B cell (primary cell): ENCODE results near the gene FAM200B. TPM values are rescaled to one million over a fixed set of nuclear protein-coding genes. Genes with fewer than 3 reads are reported as not detected.

Experiments
- ATAC-seq: fragments of 200-7000 bp; cut with Tn5 transposase; one replicate; pipeline ENCODE4 v1.10.0; 2021; ENCODE audit warnings: low read depth, mild to moderate bottlenecking, moderate number of reproducible peaks, moderate library complexity
- CTCF ChIA-PET: fragments of 350-600 bp; sonication (Branson Sonifier 250); formaldehyde crosslinking; loops from one replicate; lab custom pipeline; 2021; ENCODE audit warnings: antibody characterized with exemption, inconsistent platforms; lab: Charles Lee
- POLR2A ChIA-PET: fragments of 350-600 bp; sonication (Branson Sonifier 250); formaldehyde crosslinking; loops from one replicate; lab custom pipeline; 2021; ENCODE audit warnings: antibody characterized with exemption; lab: Charles Lee
- DNase-seq: peaks from one replicate; pipeline ENCODE4 v3.0.0; 2013
- H2AFZ ChIP-seq: 2 replicates; pipeline ENCODE4 v1.6.1; 2012; ENCODE audit warnings: mild to moderate bottlenecking, low read depth, low read length; ENCODE audit not compliant: insufficient read depth, poor library complexity, severe bottlenecking
- H3K27ac ChIP-seq, 2 donors: 1 replicate in 1 of 2; 2 replicates in 1 of 2; pipeline ENCODE4 v1.5.1; 2012 to 2013; ENCODE audit warnings: low read length in 2 of 2, mild to moderate bottlenecking in 2 of 2, moderate library complexity in 1 of 2
- H3K27me3 ChIP-seq, 4 experiments: fragments of 200-600 bp in 1 of 4; sonication (generic) in 1 of 4; replicated peaks in 1 of 4; 1 replicate in 2 of 4; 2 replicates in 2 of 4; pipeline versions ENCODE4 v1.6.1 to v1.7.0; 2013 to 2016; ENCODE audit warnings: low read length in 3 of 4, mild to moderate bottlenecking in 2 of 4, mixed read lengths in 1 of 4, moderate library complexity in 1 of 4; ENCODE audit not compliant: insufficient read depth in 4 of 4, control insufficient read depth in 3 of 4; ENCODE audit errors: control extremely low read depth in 1 of 4
- H3K36me3 ChIP-seq, 2 experiments: replicated peaks in 1 of 2; 1 replicate in 1 of 2; 2 replicates in 1 of 2; pipeline versions ENCODE4 v1.6.1 to v1.7.1; 2013; ENCODE audit warnings: low read length in 1 of 2; ENCODE audit not compliant: insufficient read depth in 2 of 2, control insufficient read depth in 1 of 2; ENCODE audit errors: control extremely low read depth in 1 of 2, extremely low read depth in 1 of 2
- H3K4me1 ChIP-seq, 2 donors: fragments of 200-600 bp in 1 of 2; sonication (generic) in 1 of 2; 1 replicate in 1 of 2; 2 replicates in 1 of 2; pipeline versions ENCODE4 v1.5.1 to v1.6.1; 2013 to 2017; ENCODE audit warnings: low read length in 2 of 2; ENCODE audit not compliant: control insufficient read depth in 2 of 2, insufficient read depth in 2 of 2
- H3K4me2 ChIP-seq: replicated peaks from 2 replicates; pipeline ENCODE3; 2012; ENCODE audit warnings: mild to moderate bottlenecking, low read depth, low read length; ENCODE audit not compliant: poor library complexity, severe bottlenecking
- H3K4me3 ChIP-seq, 5 experiments: fragments of 200-600 bp in 1 of 5; sonication (generic) in 1 of 5; 1 replicate in 3 of 5; 2 replicates in 2 of 5; pipeline versions ENCODE4 v1.5.1 to v1.7.0; 2011 to 2016; ENCODE audit warnings: low read length in 4 of 5, mild to moderate bottlenecking in 4 of 5, low read depth in 2 of 5, control low read depth in 1 of 5, moderate library complexity in 1 of 5; ENCODE audit not compliant: insufficient read depth in 1 of 5; ENCODE audit errors: control extremely low read depth in 1 of 5, extremely low read depth in 1 of 5
- H3K79me2 ChIP-seq: fragments of 200-600 bp; sonication (generic); one replicate; pipeline ENCODE4 v1.6.0; 2016; ENCODE audit warnings: low read length; ENCODE audit not compliant: control insufficient read depth, insufficient read depth
- H3K9ac ChIP-seq: fragments of 200-600 bp; sonication (generic); 2 replicates; pipeline ENCODE4 v1.6.1; 2017; ENCODE audit warnings: mild to moderate bottlenecking, low read length, moderate library complexity
- H3K9me3 ChIP-seq, 3 donors: one replicate each; pipeline versions ENCODE4 v1.6.1 to v1.7.1; 2013; ENCODE audit warnings: low read length in 2 of 3; ENCODE audit not compliant: control insufficient read depth in 2 of 3, insufficient read depth in 1 of 3; ENCODE audit errors: control extremely low read depth in 1 of 3
- H4K20me1 ChIP-seq: 2 replicates; pipeline ENCODE4 v1.6.0; 2012; ENCODE audit warnings: mild to moderate bottlenecking, low read length; ENCODE audit not compliant: insufficient read depth, control insufficient read depth, poor library complexity, severe bottlenecking
- H3K27ac Mint-ChIP-seq: one replicate; pipeline ENCODE4 v1.8.0; 2021; ENCODE audit warnings: mixed read lengths
- H3K27me3 Mint-ChIP-seq: one replicate; pipeline ENCODE4 v1.8.0; 2021; ENCODE audit warnings: mixed read lengths
- H3K4me1 Mint-ChIP-seq: one replicate; pipeline ENCODE4 v1.8.0; 2021; ENCODE audit warnings: mixed read lengths
- H3K4me3 Mint-ChIP-seq: one replicate; pipeline ENCODE4 v1.8.0; 2021; ENCODE audit warnings: mixed read lengths
- H3K9me3 Mint-ChIP-seq: one replicate; pipeline ENCODE4 v1.8.0; 2022; ENCODE audit warnings: mixed read lengths; ENCODE audit not compliant: insufficient read depth
- EZH2 ChIP-seq: IDR thresholded peaks from 2 replicates; pipeline ENCODE4 v1.6.1; 2012; ENCODE audit warnings: borderline replicate concordance, low read depth, mild to moderate bottlenecking, moderate library complexity, low read length; ENCODE audit not compliant: insufficient read depth, poor library complexity, severe bottlenecking
- WGBS: methylation state at CpG from one replicate; pipeline ENCODE4 v1.1.5; 2013; ENCODE audit warnings: missing lambda C conversion rate; ENCODE audit not compliant: insufficient coverage; 5-methylcytosine and 5-hydroxymethylcytosine counted together
- intact Hi-C: fragments of 100-400 bp; cut with micrococcal nuclease; formaldehyde crosslinking; loops from one replicate; pipeline ENCODE4 v1.10.0; 2022
- polyA plus RNA-seq: library from polyadenylated mRNA; depleted of rRNA; stranded (reverse); fragments of >200 nt; gene quantifications from 2 replicates; pipeline ENCODE4 v1.2.3, GENCODE V29; 2012
- total RNA-seq, 2 donors: library from RNA; stranded (reverse); fragments of 120-200 nt in 1 of 2; gene quantifications; 1 replicate in 1 of 2; 2 replicates in 1 of 2; pipeline versions ENCODE4 v1.2.3 to v1.2.4, GENCODE V29; 2013 to 2022
- TF ChIP-seq, protein P1 (sequence below): fragments of 200-600 bp; IDR thresholded peaks from one replicate; pipeline ENCODE4 v1.8.0; 2022; ENCODE audit warnings: antibody characterized with exemption, mild to moderate bottlenecking

FAM200B gene
- total and polyA plus RNA-seq, 2 donors (not counting 1 experiment from before 2014, with no cell fraction given), result 10.3 to 12.1 TPM

DNA sequence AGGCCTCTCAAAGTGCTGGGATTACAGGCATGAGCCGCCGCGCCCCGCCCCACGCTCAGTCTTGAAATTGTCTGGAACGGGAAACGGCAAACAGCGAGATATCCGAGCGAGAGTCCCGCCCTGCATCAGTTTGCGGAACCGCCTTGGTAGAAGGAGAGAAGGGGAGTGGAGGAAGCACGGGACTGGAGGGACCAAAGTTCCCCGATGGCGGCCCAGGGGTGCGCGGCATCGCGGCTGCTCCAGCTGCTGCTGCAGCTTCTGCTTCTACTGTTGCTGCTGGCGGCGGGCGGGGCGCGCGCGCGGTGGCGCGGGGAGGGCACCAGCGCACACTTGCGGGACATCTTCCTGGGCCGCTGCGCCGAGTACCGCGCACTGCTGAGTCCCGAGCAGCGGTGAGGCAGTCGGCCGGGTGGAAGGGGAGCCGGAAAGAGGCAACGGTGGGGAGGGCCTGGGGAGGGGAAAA lies 21.3 kb downstream of the FAM200B start, which contains the start of gene BST1:
Gene BST1 (plus strand): TSS at position 125 of the 463 bp plus-strand sequence. CDS start 80 bp downstream, at position 205.
- Histone ChIP-seq H4K20me1 (no peaks in the 10 kb centered on the region), H3K27ac (no peak within 1 kb of the TSS), H3K9me3 (peaks cover 0 to 3% (median 0%) of the 10 kb centered on the region in 3 donors), H3K4me1 (peaks cover 7 to 14% of the 10 kb centered on the region in 2 donors), H3K79me2 (no peaks in the 10 kb centered on the region), H3K4me2 (peak within 1 kb of the TSS; percentile 86), H3K9ac (peak within 1 kb of the TSS; percentile 60), H2AFZ (peak within 1 kb of the TSS; percentile 85), H3K36me3 (no peaks in the 10 kb centered on the region), H3K27me3 (peaks cover 0 to 4% (median 0%) of the 10 kb centered on the region in 4 experiments), H3K4me3 (peak within 1 kb of the TSS; percentile 44 to 66 (median 51))
- Mint-ChIP-seq H3K4me3 (peak within 1 kb of the TSS; percentile 92), H3K9me3 (no peaks in the 10 kb centered on the region), H3K4me1 (peaks cover 12% of the 10 kb centered on the region), H3K27me3 (peaks cover 25% of the 10 kb centered on the region), H3K27ac (peak within 1 kb of the TSS; percentile 43)
- CTCF ChIA-PET, result no interaction called here
- POLR2A ChIA-PET, result interaction anchor here (0.7 kb wide), 1 partner anchor 259 kb away, joined by 4 read pairs; no protein-coding TSS in a partner anchor
- TF ChIP-seq EZH2, result no peak
- TF ChIP-seq, protein P1, sequence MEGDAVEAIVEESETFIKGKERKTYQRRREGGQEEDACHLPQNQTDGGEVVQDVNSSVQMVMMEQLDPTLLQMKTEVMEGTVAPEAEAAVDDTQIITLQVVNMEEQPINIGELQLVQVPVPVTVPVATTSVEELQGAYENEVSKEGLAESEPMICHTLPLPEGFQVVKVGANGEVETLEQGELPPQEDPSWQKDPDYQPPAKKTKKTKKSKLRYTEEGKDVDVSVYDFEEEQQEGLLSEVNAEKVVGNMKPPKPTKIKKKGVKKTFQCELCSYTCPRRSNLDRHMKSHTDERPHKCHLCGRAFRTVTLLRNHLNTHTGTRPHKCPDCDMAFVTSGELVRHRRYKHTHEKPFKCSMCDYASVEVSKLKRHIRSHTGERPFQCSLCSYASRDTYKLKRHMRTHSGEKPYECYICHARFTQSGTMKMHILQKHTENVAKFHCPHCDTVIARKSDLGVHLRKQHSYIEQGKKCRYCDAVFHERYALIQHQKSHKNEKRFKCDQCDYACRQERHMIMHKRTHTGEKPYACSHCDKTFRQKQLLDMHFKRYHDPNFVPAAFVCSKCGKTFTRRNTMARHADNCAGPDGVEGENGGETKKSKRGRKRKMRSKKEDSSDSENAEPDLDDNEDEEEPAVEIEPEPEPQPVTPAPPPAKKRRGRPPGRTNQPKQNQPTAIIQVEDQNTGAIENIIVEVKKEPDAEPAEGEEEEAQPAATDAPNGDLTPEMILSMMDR, result no peak
- ATAC-seq, result peak; percentile 87
- DNase-seq, result peak; percentile 73
- 4% methylated on average over 43 of the region's 43 CpGs for WGBS
- intact Hi-C loops, result no loop called here

DNA sequence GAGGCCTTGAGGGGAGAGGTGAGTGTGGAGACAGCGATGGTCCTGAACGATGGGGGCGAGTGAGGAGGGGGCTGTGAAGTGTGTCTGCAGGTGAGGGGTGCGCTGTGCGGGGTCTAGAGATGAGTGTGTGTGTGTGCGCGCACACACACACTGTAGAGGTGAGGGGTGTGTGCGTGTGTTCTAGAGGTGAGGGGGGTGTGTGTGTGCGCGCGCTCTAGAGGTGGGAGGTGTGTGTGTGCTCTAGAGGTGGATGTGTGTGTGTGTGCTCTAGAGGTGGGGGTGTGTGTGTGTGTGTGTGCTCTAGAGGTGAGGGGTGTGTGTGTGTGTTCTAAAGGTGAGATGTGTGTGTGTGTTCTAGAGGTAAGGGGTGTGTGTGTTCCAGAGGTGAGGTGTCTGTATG lies 21.8 kb downstream of the FAM200B start:
- Histone ChIP-seq H4K20me1 (no peaks in the 10 kb centered on the region), H3K9me3 (peaks cover 0 to 3% (median 0%) of the 10 kb centered on the region in 3 donors), H3K79me2 (no peaks in the 10 kb centered on the region), H3K27me3 (peaks cover 0 to 4% (median 0%) of the 10 kb centered on the region in 4 experiments), H3K4me1 (peaks cover 7 to 14% of the 10 kb centered on the region in 2 donors), H3K36me3 (no peaks in the 10 kb centered on the region), H3K9ac (peak overlapping the region; percentile 60), H3K4me2 (peak overlapping the region; percentile 86), H3K4me3 (peak overlapping the region; percentile 44 to 66 (median 51)), H3K27ac (no peak overlapping the region), H2AFZ (peak overlapping the region; percentile 85)
- Mint-ChIP-seq H3K4me3 (peak overlapping the region; percentile 92), H3K27ac (no peak overlapping the region), H3K27me3 (peaks cover 23% of the 10 kb centered on the region), H3K9me3 (no peaks in the 10 kb centered on the region), H3K4me1 (peaks cover 12% of the 10 kb centered on the region)
- 72% methylated on average over 11 of the region's 11 CpGs for WGBS
- ChIA-PET POLR2A (interaction anchor here (0.7 kb wide), 1 partner anchor 258 kb away, joined by 4 read pairs; no protein-coding TSS in a partner anchor), CTCF (no interaction called here)
- ATAC-seq, result no peak
- TF ChIP-seq EZH2, result no peak
- TF ChIP-seq, protein P1, result no peak
- intact Hi-C loops, result no loop called here
- DNase-seq, result no peak
